ENCODE data around the gene MBD2. TPM values are rescaled to one million over a fixed set of nuclear protein-coding genes. Genes with fewer than 3 reads are reported as not detected.

The MBD2 gene
- total RNA-seq, 1 donor from 2014 or later = 102 TPM

GRCh38 chr18:54135216-54135615 lies 89.3 kb downstream of the MBD2 start:
- DNase-seq (no peak), ATAC-seq (no peak)
- H3K9me3 ChIP-seq = no peaks in the 10 kb centered on the region
- H3K36me3 ChIP-seq = no peaks in the 10 kb centered on the region
- H3K4me1 ChIP-seq = no peaks in the 10 kb centered on the region
- no peak for TF ChIP-seq CTCF (IDR thresholded peaks at IDR 0.05)
- H3K4me3 ChIP-seq = no peak overlapping the region
- no peak overlapping the region for H3K27ac ChIP-seq
- no peaks in the 10 kb centered on the region for H3K27me3 ChIP-seq (ENCODE audit: low read depth)
- intact Hi-C loops (cut with DNase I) = no loop called here

- no peaks in the 10 kb centered on the region for H3K4me1 ChIP-seq
- no peak for TF ChIP-seq CTCF (IDR thresholded peaks at IDR 0.05)
- H3K27me3 ChIP-seq (ENCODE audit: low read depth) = no peaks in the 10 kb centered on the region
- no peak for DNase-seq
- intact Hi-C loops (cut with DNase I) = no loop called here
- H3K27ac ChIP-seq = no peak overlapping the region
- H3K9me3 ChIP-seq = no peaks in the 10 kb centered on the region
- H3K4me3 ChIP-seq = no peak overlapping the region
- no peaks in the 10 kb centered on the region for H3K36me3 ChIP-seq
- no peak for ATAC-seq
Measured at GRCh38 chr18:54134053-54134452, 90.4 kb downstream of the MBD2 start.

GRCh38 chr18:54130631-54131030 lies 93.8 kb downstream of the MBD2 start:
- TF ChIP-seq CTCF (IDR thresholded peaks at IDR 0.05) = no peak
- Histone ChIP-seq H3K4me1 (no peaks in the 10 kb centered on the region), H3K9me3 (no peaks in the 10 kb centered on the region), H3K27ac (no peak overlapping the region), H3K4me3 (no peak overlapping the region), H3K36me3 (no peaks in the 10 kb centered on the region), H3K27me3 (ENCODE audit: low read depth) (no peaks in the 10 kb centered on the region)
- intact Hi-C loops (cut with DNase I) = no loop called here
- no peak for DNase-seq
- no peak for ATAC-seq

GRCh38 chr18:54130177-54130576 lies 94.3 kb downstream of the MBD2 start:
- intact Hi-C loops (cut with DNase I) = no loop called here
- H3K4me3 ChIP-seq = no peak overlapping the region

GRCh38 chr18:54129448-54130067 lies 94.9 kb downstream of the MBD2 start:
- H3K4me1 ChIP-seq = no peaks in the 10 kb centered on the region
- ATAC-seq (no peak), DNase-seq (no peak)
- no peaks in the 10 kb centered on the region for H3K27me3 ChIP-seq (ENCODE audit: low read depth)
- no peak for TF ChIP-seq CTCF (IDR thresholded peaks at IDR 0.05)
- no peak overlapping the region for H3K4me3 ChIP-seq
- intact Hi-C loops (cut with DNase I) = no loop called here
- no peaks in the 10 kb centered on the region for H3K9me3 ChIP-seq
- H3K36me3 ChIP-seq = no peaks in the 10 kb centered on the region
- H3K27ac ChIP-seq = no peak overlapping the region

More at GRCh38 chr18:54130177-54130576, 94.3 kb downstream of the MBD2 start:
- no peaks in the 10 kb centered on the region for H3K36me3 ChIP-seq
- no peak for TF ChIP-seq CTCF (IDR thresholded peaks at IDR 0.05)
- H3K9me3 ChIP-seq = no peaks in the 10 kb centered on the region
- no peak for DNase-seq
- no peak overlapping the region for H3K27ac ChIP-seq
- H3K27me3 ChIP-seq (ENCODE audit: low read depth) = no peaks in the 10 kb centered on the region
- no peaks in the 10 kb centered on the region for H3K4me1 ChIP-seq
- no peak for ATAC-seq

Data from lower lobe of right lung (tissue), 2 donors.